ENCODE results near the gene CMIP. TPM values are rescaled to one million over a fixed set of nuclear protein-coding genes. Genes with fewer than 3 reads are reported as not detected.

CMIP gene
- total RNA-seq, 3 donors from 2014 or later, result 14.9 to 23.9 (median 17.6) TPM

DNA sequence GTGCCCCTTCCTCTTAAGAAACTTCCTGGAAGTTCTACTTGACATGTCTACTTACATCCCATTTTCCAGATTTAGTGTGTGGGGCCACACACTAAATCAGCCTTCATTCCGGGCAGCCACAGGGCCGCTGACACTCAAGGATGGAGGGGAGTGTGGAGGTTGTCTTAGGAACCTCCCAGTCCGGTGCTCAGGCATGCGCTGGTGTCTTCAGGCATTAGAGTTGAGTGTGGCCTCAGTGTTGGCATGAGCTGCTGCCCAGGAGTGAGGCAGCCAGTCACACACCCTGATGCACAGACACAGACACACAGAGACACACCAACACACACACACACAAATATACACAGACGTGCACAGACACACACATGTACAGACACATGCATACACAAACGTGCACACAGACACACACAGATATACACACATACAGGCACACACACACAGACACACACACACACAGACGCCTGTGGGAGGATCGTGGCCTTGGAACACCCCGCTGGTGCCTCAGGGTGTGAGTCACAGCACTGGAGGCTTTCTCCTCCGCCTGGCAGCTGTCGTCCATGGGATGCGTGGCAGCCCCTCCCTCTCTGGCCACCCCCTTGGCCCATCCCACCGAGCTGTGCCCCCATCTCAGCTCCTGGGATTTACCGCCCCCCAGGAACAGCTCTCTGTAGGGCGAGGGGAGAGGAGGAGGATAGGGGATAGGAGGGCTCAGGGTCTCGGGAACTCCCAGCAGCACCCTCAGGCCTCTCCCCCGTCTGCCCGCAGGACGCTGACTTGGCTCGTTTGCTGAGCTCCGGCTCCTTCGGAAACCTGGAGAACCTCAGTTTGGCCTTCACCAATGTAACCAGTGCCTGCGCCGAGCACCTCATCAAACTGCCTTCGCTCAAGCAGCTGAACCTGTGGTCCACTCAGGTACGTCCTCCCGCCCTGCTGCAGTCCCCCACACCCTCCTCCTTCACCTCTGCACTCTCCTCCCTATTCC is 258.9 kb downstream of the CMIP start:
- Histone ChIP-seq H3K9me3 (no peaks in the 10 kb centered on the region), H3K27me3 (no peaks in the 10 kb centered on the region), H3K36me3 (no peaks in the 10 kb centered on the region), H3K4me1 (no peaks in the 10 kb centered on the region), H3K4me3 (no peak overlapping the region), H3K27ac (no peak overlapping the region)
- DNase-seq (ENCODE audit: low spot score in 2 of 2), result no peak
- intact Hi-C loops (cut with DNase I; ENCODE audit: low total_unique reads), result loop anchor here (10.0 kb wide), 1 partner anchor 299 kb away; no protein-coding TSS in a partner anchor
- TF ChIP-seq POLR2AphosphoS5 (IDR thresholded peaks at IDR 0.05), result no peak
- TF ChIP-seq, protein P1, sequence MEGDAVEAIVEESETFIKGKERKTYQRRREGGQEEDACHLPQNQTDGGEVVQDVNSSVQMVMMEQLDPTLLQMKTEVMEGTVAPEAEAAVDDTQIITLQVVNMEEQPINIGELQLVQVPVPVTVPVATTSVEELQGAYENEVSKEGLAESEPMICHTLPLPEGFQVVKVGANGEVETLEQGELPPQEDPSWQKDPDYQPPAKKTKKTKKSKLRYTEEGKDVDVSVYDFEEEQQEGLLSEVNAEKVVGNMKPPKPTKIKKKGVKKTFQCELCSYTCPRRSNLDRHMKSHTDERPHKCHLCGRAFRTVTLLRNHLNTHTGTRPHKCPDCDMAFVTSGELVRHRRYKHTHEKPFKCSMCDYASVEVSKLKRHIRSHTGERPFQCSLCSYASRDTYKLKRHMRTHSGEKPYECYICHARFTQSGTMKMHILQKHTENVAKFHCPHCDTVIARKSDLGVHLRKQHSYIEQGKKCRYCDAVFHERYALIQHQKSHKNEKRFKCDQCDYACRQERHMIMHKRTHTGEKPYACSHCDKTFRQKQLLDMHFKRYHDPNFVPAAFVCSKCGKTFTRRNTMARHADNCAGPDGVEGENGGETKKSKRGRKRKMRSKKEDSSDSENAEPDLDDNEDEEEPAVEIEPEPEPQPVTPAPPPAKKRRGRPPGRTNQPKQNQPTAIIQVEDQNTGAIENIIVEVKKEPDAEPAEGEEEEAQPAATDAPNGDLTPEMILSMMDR (IDR thresholded peaks at IDR 0.05), result no peak
- no peak for TF ChIP-seq POLR2A (IDR thresholded peaks at IDR 0.05)

DNA sequence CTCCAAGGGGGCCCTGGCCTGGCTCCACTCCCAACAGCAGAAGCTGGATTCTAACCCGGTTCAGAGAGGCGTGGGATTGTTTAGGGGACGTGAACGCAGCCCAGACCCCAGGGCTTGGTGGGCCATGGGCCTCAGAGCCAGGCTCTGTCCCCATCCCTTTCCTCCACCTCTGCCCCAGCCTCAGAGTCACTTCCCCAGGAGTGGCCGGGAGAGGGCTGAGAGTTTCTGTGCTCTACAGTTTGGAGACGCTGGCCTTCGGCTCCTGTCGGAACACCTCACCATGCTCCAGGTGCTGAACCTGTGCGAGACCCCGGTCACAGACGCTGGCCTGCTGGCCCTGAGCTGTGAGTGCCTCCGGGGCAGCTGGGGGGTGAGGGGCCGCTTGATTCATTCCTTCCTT is 260.7 kb downstream of the CMIP start:
- TF ChIP-seq POLR2AphosphoS5 (IDR thresholded peaks at IDR 0.05) (no peak), POLR2A (IDR thresholded peaks at IDR 0.05) (no peak)
- TF ChIP-seq, protein P1 (IDR thresholded peaks at IDR 0.05), result no peak
- Histone ChIP-seq H3K9me3 (no peaks in the 10 kb centered on the region), H3K27ac (no peak overlapping the region), H3K4me3 (no peak overlapping the region), H3K36me3 (no peaks in the 10 kb centered on the region), H3K27me3 (no peaks in the 10 kb centered on the region), H3K4me1 (no peaks in the 10 kb centered on the region)
- no peak for DNase-seq (ENCODE audit: low spot score in 2 of 2)
- intact Hi-C loops (cut with DNase I; ENCODE audit: low total_unique reads), result loop anchor here (10.0 kb wide), 1 partner anchor 300 kb away; no protein-coding TSS in a partner anchor

DNA sequence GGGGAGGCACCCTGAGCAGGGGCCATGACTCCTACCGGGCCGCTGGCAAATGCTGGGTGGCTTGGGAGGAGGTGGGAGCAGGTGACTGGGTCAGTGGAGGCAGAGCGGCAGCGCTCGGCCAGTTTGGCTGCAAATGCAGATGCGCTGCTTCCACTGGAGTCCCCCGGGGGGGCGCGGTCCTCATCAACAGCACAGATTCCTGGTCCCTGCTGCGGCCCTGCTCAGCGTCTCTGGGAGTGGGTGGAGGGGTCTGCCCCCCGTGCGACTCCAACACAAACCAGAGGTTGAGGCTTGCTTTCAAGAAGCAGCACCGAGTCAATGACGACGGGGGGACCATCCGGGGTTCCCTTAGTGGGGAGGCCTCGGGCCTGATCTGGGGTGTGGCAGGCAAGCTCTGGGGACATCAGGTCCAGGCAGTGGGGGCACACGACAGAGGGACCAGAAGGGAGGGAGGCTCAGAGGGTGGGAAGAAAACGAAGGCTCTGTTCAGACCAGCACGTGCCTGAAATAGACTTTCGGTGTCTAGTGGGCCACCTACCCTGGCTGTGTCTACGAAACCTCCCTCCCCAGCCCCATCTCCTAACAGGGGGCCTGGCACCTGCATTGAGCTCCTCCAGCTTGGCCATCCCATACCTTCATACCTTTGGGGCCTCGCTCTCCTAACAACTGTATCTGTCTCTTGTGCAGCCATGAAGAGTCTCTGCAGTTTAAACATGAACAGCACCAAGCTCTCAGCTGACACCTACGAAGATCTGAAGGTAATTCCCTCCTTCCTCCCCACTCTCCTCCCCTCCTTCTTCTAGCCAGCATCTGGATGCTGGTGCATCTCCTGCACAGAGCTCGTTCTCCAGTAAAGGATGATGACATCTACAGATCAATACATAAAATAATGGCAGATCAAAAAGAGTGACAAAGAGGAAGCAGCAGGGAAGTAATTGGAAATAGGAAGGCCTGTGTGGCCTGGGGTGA is 262.0 kb downstream of the CMIP start:
- H3K27me3 ChIP-seq, result no peaks in the 10 kb centered on the region
- TF ChIP-seq POLR2A (IDR thresholded peaks at IDR 0.05) (no peak), POLR2AphosphoS5 (IDR thresholded peaks at IDR 0.05) (no peak)
- TF ChIP-seq, protein P1 (IDR thresholded peaks at IDR 0.05), result no peak
- no peak overlapping the region for H3K4me3 ChIP-seq
- no peaks in the 10 kb centered on the region for H3K36me3 ChIP-seq
- H3K4me1 ChIP-seq, result no peaks in the 10 kb centered on the region
- no peak for DNase-seq (ENCODE audit: low spot score in 2 of 2)
- intact Hi-C loops (cut with DNase I; ENCODE audit: low total_unique reads), result loop anchor here (10.0 kb wide), 1 partner anchor 302 kb away; no protein-coding TSS in a partner anchor
- H3K9me3 ChIP-seq, result no peaks in the 10 kb centered on the region
- H3K27ac ChIP-seq, result no peak overlapping the region

DNA sequence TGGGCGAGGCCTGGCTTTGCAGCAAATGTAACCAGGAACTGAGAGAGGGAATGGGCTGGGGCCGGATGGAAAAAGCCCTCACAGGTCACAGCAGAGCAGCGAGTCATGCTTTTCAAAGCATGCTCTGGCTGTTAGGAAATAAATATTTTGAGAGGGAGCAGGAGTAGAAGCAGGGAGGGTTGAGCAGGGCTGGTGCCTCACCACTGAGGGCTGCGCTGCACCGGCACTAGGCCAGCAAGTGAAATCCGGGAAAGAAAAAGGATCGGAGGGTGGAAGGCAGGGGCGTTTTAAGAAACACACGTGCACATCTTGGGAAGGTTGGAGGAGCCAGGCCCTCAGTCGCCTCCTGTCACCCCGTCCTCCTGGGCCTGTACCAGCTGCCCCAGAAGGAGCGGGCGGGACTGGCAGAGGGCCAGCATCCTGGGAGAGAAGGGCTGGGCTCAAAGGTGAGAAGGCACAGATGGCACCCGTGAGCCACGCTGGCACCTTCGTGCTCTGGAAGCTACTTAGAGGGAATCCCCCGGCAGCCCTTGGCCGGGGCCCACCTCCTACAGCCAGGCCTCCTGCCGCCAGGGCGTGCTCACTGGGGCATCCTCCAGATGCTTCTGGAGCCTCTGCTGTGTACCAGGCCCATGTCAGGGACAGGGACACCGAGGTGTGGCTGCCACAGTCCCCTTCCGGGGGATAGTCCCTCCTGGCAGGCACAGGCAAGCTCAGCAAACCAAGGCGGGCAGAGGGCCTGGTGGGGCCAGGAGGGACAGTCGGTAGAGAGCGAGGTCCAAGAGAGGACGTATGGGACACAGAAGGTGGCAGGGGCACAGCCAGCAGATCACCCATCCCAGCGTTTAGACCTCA is 263.0 kb downstream of the CMIP start:
- no peak for DNase-seq (ENCODE audit: low spot score in 2 of 2)
- intact Hi-C loops (cut with DNase I; ENCODE audit: low total_unique reads), result loop anchor here (10.0 kb wide), 1 partner anchor 303 kb away; no protein-coding TSS in a partner anchor
- TF ChIP-seq, protein P1 (IDR thresholded peaks at IDR 0.05), result no peak
- TF ChIP-seq POLR2A (IDR thresholded peaks at IDR 0.05), result no peak
- TF ChIP-seq POLR2AphosphoS5 (IDR thresholded peaks at IDR 0.05), result no peak
- Histone ChIP-seq H3K4me3 (no peak overlapping the region), H3K27me3 (no peaks in the 10 kb centered on the region), H3K27ac (peak overlapping the region in 1 of 2 donors; percentile 3), H3K36me3 (no peaks in the 10 kb centered on the region), H3K9me3 (no peaks in the 10 kb centered on the region), H3K4me1 (no peaks in the 10 kb centered on the region)
